ENCODE data around the gene TNRC6A.

The TNRC6A gene

GRCh38 chr16:24683847-24684493 is 45.5 kb upstream of the TNRC6A start:
- Histone ChIP-seq H2AFZ (ENCODE audit: low read depth, low read length, severe bottlenecking) (no peak overlapping the region), H3K4me3 (ENCODE audit: insufficient read depth, low read length, poor library complexity, severe bottlenecking) (no peak overlapping the region), H3K27ac (ENCODE audit: low read depth, low read length) (no peak overlapping the region), H3F3A (ENCODE audit: insufficient read depth) (no peaks in the 10 kb centered on the region), H4K20me1 (ENCODE audit: low read depth, low read length) (no peaks in the 10 kb centered on the region), H3K9ac (ENCODE audit: low read length) (no peak overlapping the region), H3K79me2 (ENCODE audit: insufficient read depth, low read length) (no peaks in the 10 kb centered on the region), H3K9me3 (ENCODE audit: insufficient read depth, low read length) (no peaks in the 10 kb centered on the region), H3K9me2 (replicated peaks; ENCODE audit: insufficient read depth, low read length) (no peaks in the 10 kb centered on the region), H3K4me2 (ENCODE audit: low read depth, low read length, poor library complexity, severe bottlenecking) (no peak overlapping the region), H3K36me3 (ENCODE audit: low read length) (no peaks in the 10 kb centered on the region), H3K27me3 (ENCODE audit: low read length) (0 out of 2 replicates have a peak, but pooled peaks cover 3% of the 10 kb centered on the region)
- TF ChIP-seq CTCF (IDR thresholded peaks at IDR 0.05; ENCODE audit: insufficient read depth, low read length, poor library complexity, severe bottlenecking) (no peak), EZH2phosphoT487 (conservative IDR thresholded peaks at IDR 0.05; ENCODE audit: low read length) (no peak)

GRCh38 chr16:24685539-24686432 is 43.7 kb upstream of the TNRC6A start:
- Histone ChIP-seq H4K20me1 (ENCODE audit: low read depth, low read length) (no peaks in the 10 kb centered on the region), H3F3A (ENCODE audit: insufficient read depth) (no peaks in the 10 kb centered on the region), H3K27ac (ENCODE audit: low read depth, low read length) (no peak overlapping the region), H3K4me3 (ENCODE audit: insufficient read depth, low read length, poor library complexity, severe bottlenecking) (no peak overlapping the region), H3K79me2 (ENCODE audit: insufficient read depth, low read length) (no peaks in the 10 kb centered on the region), H3K4me2 (ENCODE audit: low read depth, low read length, poor library complexity, severe bottlenecking) (no peak overlapping the region), H3K9me3 (ENCODE audit: insufficient read depth, low read length) (no peaks in the 10 kb centered on the region), H2AFZ (ENCODE audit: low read depth, low read length, severe bottlenecking) (no peak overlapping the region), H3K36me3 (ENCODE audit: low read length) (no peaks in the 10 kb centered on the region), H3K9ac (ENCODE audit: low read length) (no peak overlapping the region), H3K27me3 (ENCODE audit: low read length) (0 out of 2 replicates have a peak, but pooled peaks cover 3% of the 10 kb centered on the region), H3K9me2 (replicated peaks; ENCODE audit: insufficient read depth, low read length) (no peaks in the 10 kb centered on the region)
- TF ChIP-seq CTCF (IDR thresholded peaks at IDR 0.05; ENCODE audit: insufficient read depth, low read length, poor library complexity, severe bottlenecking) (no peak), EZH2phosphoT487 (conservative IDR thresholded peaks at IDR 0.05; ENCODE audit: low read length) (no peak)

GRCh38 chr16:24686678-24687077 is 42.8 kb upstream of the TNRC6A start:
- H3K4me3 ChIP-seq (ENCODE audit: insufficient read depth, low read length, poor library complexity, severe bottlenecking): no peak overlapping the region
- H3K9ac ChIP-seq (ENCODE audit: low read length): no peak overlapping the region
- H3K4me2 ChIP-seq (ENCODE audit: low read depth, low read length, poor library complexity, severe bottlenecking): no peak overlapping the region
- no peaks in the 10 kb centered on the region for H3K9me3 ChIP-seq (ENCODE audit: insufficient read depth, low read length)
- H3F3A ChIP-seq (ENCODE audit: insufficient read depth): no peaks in the 10 kb centered on the region
- no peaks in the 10 kb centered on the region for H3K36me3 ChIP-seq (ENCODE audit: low read length)
- no peak overlapping the region for H3K27ac ChIP-seq (ENCODE audit: low read depth, low read length)
- no peaks in the 10 kb centered on the region for H3K79me2 ChIP-seq (ENCODE audit: insufficient read depth, low read length)
- 0 out of 2 replicates have a peak, but pooled peaks cover 3% of the 10 kb centered on the region for H3K27me3 ChIP-seq (ENCODE audit: low read length)
- H2AFZ ChIP-seq (ENCODE audit: low read depth, low read length, severe bottlenecking): no peak overlapping the region
- no peaks in the 10 kb centered on the region for H3K9me2 ChIP-seq (replicated peaks; ENCODE audit: insufficient read depth, low read length)
- TF ChIP-seq CTCF (IDR thresholded peaks at IDR 0.05; ENCODE audit: insufficient read depth, low read length, poor library complexity, severe bottlenecking) (no peak), EZH2phosphoT487 (conservative IDR thresholded peaks at IDR 0.05; ENCODE audit: low read length) (no peak)
- H4K20me1 ChIP-seq (ENCODE audit: low read depth, low read length): no peaks in the 10 kb centered on the region

Measured in SU-DHL-6 (cell line).